Gastroesophageal sphincter (tissue), 3 donors: Measurements from ENCODE around the gene RFXAP.

Experiments used
- POLR2A ChIP-seq, 2 donors: fragments of 450-650 bp; IDR thresholded peaks; one replicate each; pipeline ENCODE4 v1.6.1; 2017; ENCODE audit warnings: antibody characterized with exemption in 2 of 2, mild to moderate bottlenecking in 2 of 2, moderate library complexity in 1 of 2
- TF ChIP-seq, protein P1 (sequence below), 4 experiments: fragments of 200-600 bp in 2 of 4; fragments of 450-650 bp in 2 of 4; sonication (generic) in 1 of 4; IDR thresholded peaks; one replicate each; pipeline ENCODE4 v1.5.1; 2017 to 2019; ENCODE audit warnings: antibody characterized with exemption in 4 of 4, mild to moderate bottlenecking in 2 of 4, moderate library complexity in 2 of 4

DNA sequence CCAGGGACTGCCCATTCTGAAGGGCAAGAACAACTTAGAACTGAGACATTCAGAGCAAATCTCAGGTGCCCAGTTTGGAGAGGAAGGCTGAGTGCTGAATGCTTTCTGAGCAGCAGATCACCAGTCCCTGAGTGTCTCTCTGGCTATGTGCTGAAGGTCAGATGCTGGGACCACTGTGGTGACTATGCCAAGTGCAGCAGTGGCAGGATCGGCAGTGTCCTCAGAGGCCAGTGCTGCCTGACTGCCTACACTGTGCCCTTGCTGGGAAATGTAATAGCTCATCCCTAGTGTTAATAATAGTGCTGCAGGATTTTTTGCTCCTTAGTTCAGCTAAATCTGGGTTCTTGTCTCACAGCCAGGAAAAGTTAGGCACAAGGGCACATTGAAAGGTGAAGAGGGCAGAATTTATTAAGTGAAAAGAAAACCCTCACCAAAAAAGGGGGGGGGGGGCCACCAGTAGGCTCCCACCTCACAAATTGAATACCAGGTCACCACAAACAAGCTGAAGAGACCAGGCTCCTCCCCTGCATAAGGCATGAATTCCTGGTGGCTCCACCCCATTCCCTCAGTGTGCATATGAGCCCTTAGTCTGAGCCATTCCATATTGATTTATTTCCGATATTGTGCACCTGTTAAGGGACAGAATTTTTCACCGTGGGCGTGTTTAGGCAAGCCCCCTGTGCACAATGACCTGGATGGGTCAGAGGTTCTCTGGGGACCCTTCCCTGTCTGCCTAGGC is 18.5 kb downstream of the RFXAP start:
- TF ChIP-seq, protein P1, sequence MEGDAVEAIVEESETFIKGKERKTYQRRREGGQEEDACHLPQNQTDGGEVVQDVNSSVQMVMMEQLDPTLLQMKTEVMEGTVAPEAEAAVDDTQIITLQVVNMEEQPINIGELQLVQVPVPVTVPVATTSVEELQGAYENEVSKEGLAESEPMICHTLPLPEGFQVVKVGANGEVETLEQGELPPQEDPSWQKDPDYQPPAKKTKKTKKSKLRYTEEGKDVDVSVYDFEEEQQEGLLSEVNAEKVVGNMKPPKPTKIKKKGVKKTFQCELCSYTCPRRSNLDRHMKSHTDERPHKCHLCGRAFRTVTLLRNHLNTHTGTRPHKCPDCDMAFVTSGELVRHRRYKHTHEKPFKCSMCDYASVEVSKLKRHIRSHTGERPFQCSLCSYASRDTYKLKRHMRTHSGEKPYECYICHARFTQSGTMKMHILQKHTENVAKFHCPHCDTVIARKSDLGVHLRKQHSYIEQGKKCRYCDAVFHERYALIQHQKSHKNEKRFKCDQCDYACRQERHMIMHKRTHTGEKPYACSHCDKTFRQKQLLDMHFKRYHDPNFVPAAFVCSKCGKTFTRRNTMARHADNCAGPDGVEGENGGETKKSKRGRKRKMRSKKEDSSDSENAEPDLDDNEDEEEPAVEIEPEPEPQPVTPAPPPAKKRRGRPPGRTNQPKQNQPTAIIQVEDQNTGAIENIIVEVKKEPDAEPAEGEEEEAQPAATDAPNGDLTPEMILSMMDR (IDR thresholded peaks at IDR 0.05) = no peak
- TF ChIP-seq POLR2A (IDR thresholded peaks at IDR 0.05) = no peak
